ELF-1 (cell line): Measurements from ENCODE around the gene CASD1.
A peak's percentile ranks its signal among the peaks of the same experiment; 100 is the strongest.

ENCODE experiments used
- DNase-seq: peaks from one replicate; pipeline ENCODE4 v3.0.0-alpha.2; 2016; ENCODE audit warnings: low read depth, low spot score

Gene CASD1

GRCh38 chr7:94512735-94513564, 3.3 kb downstream of the CASD1 start:
- DNase-seq: no peak

- DNase-seq: no peak
These were observed 3.9 kb downstream of the CASD1 start for GRCh38 chr7:94513565-94513860.

DNA sequence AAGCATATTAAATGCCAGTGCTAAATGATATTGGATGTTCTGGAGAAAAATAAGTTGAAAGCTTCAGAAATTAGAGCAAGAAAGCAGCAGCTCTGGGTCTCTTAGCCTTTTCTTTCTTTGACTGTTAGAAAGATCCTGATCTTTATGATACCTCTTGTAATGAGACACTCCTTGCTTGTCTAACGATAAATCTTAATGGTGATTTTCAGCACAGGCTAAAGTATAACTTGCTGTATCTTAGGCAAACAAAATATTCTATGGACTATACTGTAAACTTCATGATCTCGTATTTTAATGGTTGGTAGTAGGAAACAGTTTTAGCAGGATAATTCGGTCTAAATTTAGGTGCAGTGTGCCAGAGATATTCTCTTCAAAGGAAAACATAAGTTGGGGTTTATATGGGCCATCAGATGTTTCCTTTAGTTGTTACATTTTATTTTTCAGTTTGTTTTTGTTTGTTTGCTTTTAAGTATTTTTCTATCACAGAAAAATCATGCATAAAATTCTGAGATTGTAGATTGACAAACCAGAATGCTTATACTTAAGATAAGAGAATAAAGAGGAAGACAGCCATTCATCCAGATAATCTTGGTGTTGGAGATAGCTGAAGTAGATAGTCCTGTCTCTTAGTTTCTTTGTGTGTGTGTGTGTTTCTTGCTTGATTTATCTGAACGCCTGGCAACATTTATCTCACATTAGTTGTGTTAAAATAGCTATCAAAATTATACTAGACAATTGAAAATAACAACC, 4.7 kb downstream of the CASD1 start:
- DNase-seq: no peak

GRCh38 chr7:94514917-94515316, 5.3 kb downstream of the CASD1 start:
- DNase-seq: no peak

DNA sequence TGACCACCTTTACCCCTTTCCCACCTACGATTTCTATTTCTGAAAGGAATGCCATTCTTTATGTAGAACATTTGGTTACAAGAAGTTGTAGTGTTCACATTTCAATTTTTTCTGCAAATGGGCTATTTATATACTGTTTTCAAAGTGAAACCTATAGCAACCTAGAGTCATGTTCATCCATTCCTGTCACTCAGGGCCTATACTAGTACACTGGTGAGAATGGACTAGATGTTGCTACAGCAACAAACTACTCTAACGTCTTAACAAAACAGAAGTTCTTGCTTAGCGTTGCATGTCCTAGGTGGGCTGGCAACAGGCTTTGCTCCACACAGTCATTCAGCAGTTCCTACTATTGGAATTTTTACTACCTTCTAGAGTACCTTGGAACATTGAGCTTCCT, 16.3 kb downstream of the CASD1 start:
- no peak for DNase-seq

DNA sequence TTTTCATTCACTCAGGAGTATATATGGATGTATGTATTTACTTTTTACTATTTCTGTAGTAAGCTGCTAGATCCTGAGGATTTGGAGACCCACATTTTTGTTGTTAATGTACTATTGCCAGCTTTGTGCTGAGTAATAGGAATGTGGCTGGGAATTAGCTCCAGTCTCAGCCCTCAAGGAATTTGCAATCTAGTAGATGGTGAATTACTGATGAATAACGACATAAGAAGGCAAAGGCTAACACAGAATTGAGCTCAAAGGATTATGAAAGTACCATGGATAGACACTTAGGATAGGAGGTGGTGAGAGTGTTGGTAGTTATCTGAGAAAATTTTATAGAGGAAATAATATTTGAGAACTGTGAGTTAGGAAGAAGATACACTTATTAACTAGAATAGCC, 19.9 kb downstream of the CASD1 start:
- no peak for DNase-seq

- no peak for DNase-seq
These were observed 20.5 kb downstream of the CASD1 start for GRCh38 chr7:94530109-94530508.

GRCh38 chr7:94532676-94533075, 23.1 kb downstream of the CASD1 start:
- no peak for DNase-seq

- no peak for DNase-seq
These were observed 30.8 kb downstream of the CASD1 start for GRCh38 chr7:94540428-94540827.

- DNase-seq: no peak
These were observed 37.5 kb downstream of the CASD1 start for GRCh38 chr7:94547126-94547525.

DNA sequence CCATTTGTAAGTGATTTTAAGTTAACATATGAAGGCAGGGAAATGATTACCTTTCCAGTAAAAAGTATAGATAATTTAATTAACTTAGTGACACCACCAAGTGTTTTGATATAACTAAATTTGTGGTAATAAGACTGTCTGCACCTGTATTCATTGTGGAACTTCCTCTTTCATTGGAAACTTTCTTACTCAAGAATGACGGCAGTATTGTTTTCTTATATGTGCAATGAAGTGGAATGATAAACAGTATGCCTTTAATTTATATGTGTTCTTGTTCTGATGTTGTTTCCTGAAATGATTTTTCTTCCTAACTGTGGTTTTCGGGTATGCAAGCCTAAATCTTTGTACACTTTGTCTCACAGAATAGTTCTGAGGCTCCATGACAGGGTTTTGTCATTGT, 46.4 kb downstream of the CASD1 start:
- DNase-seq: no peak

DNA sequence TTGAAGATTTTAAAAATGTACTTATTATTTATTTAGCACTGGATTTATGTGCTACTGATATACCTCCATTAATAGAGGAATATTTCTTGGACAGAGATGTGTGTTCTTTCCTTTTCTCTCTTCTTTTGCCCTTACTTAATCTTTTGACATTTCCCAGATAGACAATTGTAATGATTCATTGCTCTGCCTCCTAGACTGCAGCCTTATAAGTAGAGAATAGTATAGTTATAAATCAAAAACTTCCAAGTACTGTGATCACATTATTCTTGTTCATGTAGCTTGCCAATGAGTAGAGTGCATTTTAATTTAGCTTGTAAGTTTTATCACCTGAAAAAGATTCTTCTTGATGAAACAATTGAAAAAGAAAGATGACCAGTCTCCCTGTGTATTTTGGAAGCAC, 47.6 kb downstream of the CASD1 start:
- no peak for DNase-seq

DNA sequence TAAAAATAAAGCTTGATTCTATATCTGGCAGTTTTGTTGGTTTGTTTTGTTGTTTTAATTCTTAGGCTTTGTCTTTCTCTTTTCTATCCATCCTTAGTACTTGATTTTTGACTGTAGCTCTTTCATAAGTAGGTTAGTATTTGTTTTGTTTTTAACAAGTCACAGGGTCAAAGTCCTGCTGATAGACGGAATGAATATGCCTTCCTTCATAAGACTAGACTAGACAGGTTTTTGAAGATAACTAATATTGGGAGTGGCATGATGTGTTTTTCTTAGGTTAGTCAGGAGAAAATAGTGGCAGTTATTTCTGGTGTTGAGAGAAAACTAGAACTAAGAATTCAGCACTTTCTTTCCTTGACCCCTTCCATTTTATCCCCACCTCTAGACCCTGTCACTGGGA, 50.4 kb downstream of the CASD1 start:
- DNase-seq: no peak

DNA sequence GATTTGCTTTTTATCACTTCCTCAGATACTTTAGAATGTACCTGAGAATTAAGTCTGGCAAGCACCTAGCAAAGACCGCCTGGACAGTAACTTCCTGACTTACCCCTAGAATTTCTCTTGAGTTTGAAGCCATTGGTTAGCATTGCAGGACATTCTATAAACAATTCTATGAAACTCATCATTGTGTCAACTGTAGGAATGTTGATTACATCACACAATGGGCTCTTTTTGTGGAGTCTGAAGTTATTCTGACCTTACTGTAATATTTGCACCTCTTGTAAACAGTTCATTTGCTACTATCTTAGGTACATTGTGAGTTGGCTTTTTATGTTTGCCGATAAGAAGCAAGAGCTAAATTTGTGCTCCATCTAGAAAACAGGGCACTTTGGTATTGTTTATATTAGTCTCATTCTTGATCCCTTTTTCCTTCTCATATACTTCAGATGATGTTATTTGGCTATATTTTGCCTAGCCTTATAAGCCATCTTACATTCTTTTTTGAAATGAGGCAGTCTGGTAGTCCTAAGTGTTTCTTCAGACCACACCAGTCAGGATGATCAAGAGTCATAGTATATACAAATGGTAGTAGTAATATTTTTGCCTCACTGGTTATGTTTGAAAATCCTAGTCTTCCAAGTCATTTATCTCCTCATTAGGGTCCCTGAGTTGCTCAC, 52.4 kb downstream of the CASD1 start:
- no peak for DNase-seq

DNA sequence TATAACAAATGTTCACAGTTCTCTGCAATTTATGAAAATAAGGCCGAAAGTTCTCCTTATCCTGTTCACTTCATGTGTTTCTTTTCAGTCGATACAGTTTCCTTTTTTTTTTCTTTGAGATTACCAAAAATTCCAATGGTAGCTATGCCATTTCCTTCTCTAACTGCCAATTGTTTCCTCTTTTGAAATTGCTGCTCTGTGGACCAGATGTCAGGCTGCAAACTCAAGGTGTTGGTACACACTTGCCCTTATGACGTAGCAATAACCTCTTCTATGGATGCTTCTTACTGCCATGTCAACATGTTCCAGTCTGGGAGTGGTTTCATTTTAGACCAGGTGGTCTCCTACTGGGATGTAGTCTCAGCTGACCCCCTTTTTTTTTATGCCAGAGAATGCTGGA, 52.9 kb downstream of the CASD1 start:
- DNase-seq: no peak

DNA sequence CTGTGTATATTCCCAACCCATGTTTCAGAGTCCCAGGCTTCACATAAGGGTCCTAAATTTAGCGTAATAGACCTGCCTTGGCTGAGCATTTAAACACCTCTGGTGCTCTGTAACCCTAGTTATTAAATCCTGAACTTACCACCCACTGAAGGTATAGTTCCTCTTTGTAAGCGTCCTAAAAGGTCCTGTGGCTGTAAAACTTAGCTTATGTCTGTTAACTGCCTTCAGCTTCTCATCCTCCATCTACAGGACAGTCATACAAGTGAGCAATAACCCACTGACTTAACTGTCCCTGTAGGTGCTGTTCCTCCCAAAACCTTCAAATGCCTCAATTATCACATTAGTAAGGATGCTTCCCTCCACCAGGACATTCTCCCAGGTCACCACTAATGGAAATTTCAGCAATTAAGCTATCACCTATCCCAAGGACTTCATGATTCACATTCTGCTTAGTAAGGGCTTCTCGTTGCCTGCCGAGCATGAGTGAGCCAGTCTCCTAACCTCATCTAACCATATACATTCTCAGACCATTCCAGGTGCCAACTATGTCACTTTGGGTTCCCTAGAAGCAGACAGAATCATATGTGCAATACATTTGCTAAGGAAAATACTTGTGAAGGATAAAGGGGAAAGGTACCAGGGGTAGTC, 55.8 kb downstream of the CASD1 start:
- no peak for DNase-seq

DNA sequence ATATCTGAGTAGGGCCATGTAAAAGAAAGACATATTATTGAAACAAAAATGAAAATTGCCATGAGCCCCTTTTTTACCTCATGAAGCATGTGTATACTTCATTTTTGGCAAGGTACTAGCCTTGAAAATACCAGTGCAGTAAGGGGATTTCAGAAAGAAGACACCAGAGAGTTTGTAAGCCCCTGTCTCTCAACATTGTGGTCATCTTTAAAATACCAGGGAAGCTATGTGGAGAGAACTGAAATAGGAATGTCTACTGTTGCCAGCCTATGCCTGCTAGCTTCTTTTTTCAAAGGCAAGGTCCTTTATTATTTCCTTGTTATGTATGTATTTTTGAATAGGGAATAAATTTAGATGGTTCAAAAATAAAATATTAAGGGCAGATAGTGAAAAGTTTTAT, 57.8 kb downstream of the CASD1 start:
- no peak for DNase-seq

- DNase-seq: no peak
These were observed 62.2 kb downstream of the CASD1 start for GRCh38 chr7:94571816-94572215.

DNA sequence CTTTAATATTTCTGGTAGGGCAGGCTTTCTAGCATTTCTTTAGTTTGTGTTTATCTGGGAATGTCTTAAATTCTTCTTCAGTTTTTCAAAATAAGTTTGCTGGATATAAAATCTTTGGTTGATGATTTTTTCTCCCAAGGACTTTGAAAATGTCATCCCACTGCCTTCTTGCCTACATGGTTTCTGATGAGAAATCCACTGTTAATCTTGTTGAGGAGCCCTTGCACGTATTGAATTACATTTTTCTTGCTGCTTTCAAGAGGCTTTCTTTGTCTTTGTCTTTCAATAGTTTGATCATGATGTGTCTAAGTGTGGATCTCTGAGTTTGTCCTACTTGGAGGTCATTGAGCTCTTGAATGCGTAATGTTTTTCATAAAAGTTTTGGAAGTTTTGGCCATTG, 66.0 kb downstream of the CASD1 start:
- DNase-seq: no peak

- peak; percentile 10 for DNase-seq
These were observed 66.7 kb downstream of the CASD1 start for GRCh38 chr7:94576316-94576715.

DNA sequence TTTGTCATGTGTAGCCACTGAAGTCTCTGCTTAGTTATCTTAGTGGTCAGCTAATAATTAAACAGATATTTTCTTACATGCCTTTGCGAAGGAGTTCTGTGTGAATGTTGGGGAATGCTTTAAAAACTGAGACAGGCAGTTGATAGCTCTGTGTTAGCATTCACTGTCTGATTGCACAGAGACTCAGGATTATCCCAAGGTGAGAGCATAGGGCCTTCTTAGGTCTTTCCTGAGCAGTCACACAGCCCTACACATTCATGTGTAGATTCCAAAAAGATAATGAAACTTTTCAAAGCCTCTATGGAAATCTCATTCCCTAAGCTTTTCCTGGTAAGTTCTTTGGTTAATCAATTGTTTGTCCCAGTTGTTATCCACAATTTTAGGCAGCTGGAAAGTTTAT, 67.7 kb downstream of the CASD1 start:
- DNase-seq: no peak

DNA sequence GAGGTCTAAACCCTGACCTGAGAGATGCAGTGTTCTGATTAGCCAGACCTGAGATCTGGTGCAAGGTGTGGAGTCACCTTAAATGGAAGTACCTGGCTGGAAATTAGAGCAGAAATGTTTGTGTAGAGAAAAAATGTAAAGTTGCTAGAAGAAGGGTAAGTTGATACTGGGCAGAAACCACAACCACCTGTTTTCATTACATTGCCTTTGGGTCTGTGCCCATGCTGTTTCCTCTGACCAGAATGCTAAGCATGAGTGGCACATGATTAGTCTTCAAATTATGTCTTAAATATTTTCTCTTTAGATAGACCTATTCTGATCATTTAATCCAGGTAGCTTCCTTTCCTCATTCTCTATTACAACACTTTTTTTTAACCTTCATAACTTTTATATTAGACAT, 69.0 kb downstream of the CASD1 start:
- no peak for DNase-seq
